Measurements from ENCODE around the gene NR5A1.

DNA sequence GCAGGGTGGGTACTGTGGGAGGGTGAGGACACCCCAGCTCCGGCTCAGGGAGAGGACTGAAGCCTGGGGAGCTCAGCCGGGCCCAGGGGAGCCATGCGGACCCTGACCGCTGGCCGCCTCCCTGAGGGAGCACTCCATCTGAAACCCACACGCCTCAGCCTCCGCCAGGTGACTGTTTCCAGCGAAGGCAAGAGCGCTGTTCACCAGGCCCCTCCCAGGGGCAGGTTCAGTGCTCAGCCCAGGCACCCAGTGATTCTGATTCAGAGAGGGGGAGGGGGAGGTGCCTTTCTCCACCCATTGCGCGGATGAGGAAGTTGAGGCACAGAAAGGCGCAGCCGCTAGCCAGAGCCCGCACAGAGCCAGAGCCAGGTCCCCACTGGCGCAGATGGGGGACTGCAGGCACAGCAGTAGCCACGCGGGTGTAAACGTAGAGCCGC lies 30.0 kb downstream of the NR5A1 start:
- TF ChIP-seq, protein P1, sequence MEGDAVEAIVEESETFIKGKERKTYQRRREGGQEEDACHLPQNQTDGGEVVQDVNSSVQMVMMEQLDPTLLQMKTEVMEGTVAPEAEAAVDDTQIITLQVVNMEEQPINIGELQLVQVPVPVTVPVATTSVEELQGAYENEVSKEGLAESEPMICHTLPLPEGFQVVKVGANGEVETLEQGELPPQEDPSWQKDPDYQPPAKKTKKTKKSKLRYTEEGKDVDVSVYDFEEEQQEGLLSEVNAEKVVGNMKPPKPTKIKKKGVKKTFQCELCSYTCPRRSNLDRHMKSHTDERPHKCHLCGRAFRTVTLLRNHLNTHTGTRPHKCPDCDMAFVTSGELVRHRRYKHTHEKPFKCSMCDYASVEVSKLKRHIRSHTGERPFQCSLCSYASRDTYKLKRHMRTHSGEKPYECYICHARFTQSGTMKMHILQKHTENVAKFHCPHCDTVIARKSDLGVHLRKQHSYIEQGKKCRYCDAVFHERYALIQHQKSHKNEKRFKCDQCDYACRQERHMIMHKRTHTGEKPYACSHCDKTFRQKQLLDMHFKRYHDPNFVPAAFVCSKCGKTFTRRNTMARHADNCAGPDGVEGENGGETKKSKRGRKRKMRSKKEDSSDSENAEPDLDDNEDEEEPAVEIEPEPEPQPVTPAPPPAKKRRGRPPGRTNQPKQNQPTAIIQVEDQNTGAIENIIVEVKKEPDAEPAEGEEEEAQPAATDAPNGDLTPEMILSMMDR (conservative IDR thresholded peaks at IDR 0.05; ENCODE audit: low read length) = no peak
- no peak for TF ChIP-seq EZH2phosphoT487 (IDR thresholded peaks at IDR 0.05; ENCODE audit: borderline replicate concordance)
